ENCODE data around the gene ZFP3.
"Not testable (repeated sequence)": the region's sequence is repeated elsewhere in the genome, so short reads cannot be mapped to it uniquely, and the experiment has no call there.

Gene ZFP3
- total RNA-seq, result 8.2 to 21.9 (median 14.3) reads per million in 3 experiments

DNA sequence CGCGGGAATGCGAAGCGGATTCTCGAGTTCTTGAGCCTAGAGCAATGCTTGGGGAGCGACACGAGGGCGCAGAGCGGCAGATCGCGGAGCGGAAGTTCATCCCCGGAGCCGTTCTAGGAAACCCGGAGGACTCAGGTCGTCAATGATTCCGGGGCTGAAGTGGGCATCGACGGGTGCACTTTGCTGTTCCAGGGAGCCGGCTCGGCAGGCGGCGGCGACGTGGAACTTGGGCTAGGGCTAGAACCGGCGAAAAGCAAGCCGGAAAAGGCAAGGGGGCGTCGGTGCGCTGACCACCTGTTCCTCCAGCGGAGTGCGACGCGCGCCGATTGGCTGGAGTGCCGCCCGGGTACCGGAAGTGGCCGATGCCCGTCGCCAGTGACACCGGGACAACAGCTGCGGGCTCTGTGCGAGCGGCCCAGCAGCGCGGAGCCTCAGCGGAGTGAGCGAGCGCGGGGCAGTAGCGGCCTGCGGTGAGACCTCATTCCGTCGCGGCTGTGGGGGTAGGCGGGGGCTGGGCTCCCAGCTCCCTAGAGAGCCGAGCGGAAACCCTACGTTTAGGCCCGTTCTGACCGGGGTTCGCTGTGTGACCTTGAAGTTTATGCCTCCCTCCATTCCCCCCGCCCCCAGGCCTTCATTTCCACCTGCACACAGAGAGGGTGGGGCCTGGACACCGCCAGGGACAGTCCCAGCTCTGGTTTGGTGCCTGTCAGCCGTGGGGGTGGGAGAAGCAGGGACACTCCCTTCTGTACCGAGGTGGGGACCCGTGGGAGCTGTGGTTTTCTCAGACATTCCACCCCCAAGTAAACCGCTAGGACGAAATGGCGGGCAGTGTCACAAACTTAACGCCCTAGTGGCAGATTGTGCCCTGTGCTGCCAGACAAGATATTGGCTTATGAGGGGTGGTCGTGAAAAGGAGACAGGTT is at the start of gene ZFP3:
TSS of gene ZFP3 (plus strand) at position 362 of the 923 bp plus-strand sequence. CDS start 13,038 bp downstream, outside the sequence.
- DNase-seq, result peak; percentile 61

DNA sequence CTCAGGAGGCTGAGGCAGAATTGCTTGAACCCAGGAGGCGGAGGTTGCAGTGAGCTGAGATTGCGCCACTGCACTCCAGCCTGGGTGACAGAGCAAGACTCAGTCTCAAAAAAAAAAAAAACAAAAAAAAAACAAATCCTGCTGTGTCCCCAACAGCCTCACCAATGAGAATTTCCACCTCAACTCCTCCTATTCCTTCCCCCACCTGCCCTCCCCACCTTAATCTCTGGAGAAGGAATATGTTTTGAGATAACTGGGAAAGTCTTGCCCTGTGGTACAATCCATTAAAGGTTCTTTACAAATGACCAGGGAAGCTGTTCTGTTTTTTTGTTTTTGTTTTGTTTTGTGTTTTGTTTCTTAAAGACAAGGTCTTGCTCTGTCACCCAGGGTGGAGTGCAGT is 48.1 kb upstream of the ZFP3 start:
- not testable (repeated sequence) for DNase-seq

DNA sequence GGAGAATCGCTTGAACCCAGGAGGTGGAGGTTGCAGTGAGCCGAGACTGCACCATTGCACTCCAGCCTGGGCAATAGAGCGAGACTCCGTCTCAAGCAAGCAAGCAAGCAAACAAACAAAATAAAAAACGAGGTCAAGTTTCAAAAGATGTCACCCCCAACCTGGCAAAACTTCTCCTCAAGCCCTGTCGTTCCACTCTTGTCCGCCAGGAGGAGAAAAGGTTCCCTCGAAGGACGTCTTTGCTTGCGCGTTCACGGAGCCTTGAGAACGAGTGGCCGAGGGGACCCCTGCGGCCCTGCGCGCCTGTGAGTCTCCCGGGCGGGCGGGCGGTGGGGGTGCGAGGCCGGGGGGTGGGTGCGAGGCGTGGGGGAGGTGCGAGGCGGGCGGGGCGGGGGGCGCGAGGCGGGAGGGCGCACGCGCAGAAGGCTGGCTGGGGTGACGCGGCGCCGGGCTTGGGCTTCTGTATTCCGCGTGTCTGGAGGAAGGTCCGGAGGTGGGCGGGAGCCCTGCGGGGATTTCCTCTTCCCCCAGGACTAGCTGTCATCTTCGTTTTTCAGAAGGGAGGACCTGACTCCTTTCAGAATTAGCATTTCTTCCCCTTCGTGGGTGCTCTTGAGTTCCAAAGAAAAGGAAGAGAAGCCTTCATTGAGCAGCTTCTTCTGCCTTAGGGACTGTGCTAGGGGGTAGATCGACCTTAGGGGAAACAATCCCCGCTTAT is 46.7 kb upstream of the ZFP3 start:
- peak; percentile 73 for DNase-seq

DNA sequence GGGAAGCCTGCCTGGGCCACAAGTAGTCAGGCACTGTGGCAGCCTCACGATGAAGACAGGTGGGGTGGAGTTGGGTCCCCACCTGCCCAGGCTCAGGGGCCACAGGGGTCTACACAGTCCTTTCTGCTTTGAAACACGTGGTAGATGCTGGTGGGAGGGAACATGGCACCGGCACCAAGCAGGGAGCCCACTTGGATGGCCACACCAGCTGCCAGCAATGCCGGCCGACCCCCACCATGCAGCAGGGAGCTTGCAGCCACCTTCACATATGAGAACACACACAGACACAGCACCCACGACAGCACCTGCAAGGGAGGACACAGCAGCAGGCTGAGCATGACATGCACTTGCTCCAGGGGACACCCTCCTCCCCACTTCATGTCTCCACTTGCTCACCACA is 45.4 kb upstream of the ZFP3 start:
- no peak for DNase-seq

DNA sequence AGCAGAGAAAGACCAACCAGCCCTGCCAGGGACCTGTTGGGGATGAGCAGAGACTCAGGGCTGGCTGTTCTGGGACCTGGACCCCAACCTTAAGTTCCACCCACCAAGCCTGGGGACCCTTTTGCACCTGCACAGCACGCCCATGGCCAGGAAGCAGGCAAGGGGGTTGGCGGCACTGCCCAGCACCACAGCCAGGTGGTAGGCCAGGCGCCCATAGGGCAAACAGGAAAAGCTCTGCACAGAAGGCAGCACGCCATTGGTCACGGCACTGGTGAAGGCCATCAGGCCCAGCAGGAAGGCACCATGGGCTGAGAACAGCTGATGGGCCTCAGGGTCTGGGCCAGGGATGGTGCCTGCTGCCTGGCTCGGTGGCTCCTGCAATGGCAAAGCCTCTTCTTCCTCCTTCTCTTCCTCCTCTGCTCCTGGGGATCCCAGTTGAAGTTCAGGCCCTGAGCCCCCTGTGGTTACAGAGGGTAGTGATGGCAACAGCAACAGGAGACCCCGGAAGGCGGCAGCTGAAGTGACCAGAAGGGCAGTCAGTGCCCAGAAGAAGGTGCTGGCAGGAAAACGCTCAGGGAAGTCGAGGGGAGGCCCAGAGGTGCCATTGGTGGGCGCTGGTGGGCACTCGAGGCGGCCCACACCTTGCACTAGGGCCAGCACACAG is 44.8 kb upstream of the ZFP3 start:
- no peak for DNase-seq

DNA sequence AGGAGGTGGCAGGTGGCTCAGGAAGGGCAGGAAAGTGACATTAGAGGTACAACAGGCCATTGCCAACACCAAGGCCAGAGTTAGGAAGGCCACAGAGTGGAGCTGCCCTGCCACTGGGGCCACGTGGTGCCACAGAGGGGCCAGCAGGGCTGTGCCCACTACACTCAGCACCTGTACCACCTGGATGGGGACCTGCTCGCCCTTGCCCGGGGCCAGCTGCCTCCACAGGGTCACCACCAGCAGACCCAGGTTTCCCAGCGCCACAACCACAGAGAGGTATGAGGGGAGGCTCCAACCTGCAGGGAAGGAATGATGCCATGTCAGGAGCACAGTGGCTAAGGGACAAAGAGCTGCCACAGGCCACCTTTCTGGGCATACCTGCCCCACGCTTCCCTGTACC is 44.2 kb upstream of the ZFP3 start:
- DNase-seq, result no peak

DNA sequence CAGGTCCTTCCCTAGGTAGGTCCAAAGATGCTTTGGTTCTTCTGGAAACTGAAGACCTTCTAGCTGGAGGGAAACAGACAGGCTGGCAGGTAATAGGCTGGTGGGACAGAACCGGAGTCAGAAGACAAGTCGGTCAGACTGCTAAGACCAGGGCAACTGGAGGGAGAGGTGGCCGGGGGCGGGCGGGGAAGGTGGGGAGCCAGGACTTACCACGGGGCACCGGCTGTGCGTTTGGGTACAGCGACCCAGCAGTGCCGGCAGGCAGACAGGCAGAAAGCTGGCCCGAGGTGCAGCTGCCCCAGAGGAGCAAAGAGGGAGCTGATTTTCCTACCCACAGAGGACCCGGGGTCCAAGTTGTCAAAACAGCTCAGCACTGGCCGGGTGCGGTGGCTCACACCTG is 43.6 kb upstream of the ZFP3 start:
- no peak for DNase-seq

DNA sequence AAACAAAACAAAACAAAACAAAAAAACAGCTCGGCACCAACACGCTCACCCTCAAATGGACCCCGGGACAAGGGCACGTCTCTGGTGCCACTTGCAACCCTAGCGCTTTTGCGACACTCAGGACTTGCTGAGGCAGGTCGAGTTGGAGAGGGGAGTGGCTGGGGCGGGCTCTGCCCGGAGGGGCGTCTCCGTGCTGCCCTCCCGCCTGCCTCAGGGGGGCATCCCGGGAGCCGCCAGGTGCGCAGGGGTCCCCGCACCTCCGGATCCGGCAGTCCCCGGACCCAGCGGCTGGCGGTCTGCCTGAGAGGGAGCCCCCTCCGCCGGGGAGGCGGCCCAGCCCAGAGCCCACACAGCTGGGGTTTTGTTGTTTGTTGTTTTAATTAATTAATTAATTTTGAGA is 43.0 kb upstream of the ZFP3 start, which contains the start of gene SLC52A1:
TSS of gene SLC52A1 (minus strand) at position 112 of the 400 bp plus-strand sequence. CDS start 820 bp downstream, outside the sequence.
- DNase-seq, result no peak

DNA sequence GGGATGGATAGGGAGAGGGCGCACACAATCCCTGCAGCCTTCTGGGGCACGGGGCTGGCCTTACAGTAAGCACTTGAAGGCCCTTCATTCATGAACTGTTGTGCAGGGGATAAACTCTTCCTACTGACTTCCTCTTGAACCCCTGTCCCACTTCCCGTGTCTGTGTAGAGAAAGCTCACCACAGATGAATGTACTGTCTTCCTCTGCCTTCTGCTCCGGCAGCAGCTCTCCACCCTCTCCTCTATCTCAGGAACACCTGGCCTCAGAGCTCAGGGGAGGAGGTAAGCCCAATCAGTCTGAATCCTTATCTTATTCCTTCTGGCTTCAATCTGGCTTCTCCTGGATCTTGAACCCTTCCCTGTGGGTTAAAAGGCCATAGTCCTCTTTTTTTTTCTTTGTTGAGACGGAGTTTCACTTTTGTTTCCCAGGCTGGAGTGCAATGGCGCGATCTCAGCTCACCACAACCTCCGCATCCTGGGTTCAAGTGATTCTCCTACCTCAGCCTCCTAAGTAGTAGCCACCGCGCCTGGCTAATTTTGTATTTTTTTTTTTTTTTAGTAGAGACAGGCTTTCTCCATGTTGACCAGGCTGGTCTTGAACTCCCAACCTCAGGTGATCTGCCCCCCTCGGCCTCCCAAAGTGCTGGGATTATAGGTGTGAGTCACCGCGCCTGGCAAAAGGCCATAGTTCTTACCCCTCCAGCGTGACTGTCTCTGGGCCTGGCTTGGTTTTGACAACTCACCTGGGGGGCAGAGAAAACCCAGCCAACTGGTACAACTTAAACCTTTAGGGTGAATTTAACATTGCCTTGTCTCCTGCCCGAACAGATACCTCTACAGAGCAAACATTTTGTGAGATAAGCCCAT is 35.9 kb upstream of the ZFP3 start:
- DNase-seq, result peak; percentile 33

DNA sequence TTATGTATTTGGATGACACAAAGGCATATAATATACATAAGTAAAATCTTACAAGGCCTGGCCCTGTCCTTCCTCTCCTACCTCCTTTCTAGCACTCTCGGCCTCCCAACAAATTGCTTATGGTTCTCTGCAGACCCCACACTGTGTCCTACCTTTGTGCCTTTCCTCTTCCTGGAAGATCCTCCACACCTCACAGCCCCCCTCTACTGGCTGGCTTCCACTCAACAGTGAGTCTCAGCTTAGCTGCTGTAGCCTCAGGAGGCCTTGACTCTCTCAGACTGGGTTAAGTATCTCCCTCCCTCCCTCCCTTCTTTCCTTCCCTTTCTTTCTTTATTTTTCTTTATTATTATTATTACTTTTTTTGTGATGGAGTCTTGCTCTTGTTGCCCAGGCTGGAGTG is 34.7 kb upstream of the ZFP3 start:
- no peak for DNase-seq

DNA sequence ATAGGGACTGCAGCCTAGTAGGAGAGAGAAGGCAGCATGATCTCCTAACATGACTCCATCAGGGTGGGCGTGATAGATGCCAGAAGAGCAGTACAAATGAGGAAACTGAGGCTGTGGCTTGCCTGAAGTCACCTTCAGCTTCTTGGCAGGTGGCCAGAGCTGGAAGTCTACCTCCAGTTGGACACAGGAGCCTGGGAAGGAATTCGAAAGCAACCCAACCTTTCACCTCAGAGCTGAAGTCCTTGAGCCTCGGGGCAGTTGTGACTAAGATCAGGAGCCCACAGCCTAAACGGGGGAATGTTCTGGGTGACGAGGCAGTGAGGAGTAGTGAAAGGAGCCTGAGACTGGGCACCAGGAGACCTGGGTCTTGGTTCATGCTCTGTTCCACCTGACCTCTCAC is 33.6 kb upstream of the ZFP3 start:
- DNase-seq, result no peak

DNA sequence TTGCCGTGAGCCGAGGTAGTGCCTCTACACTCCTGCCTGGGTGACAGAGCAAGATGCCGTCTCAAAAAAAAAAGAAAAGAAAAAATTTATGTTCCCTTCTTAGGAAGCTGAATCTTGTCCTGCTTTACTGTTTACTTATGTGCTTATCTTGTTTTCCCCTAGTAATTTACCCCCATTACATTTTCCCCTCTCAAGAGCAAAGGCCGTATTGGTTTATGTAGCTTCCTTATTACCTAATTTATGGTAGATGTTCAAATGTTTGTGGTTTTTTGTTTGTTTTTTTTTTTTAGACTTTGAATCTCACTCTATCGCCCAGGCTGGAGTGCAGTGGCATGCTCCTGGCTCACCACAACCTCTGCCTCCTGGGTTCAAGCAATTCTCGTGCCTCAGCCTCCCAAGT is 32.8 kb upstream of the ZFP3 start:
- DNase-seq, result peak; percentile 23

DNA sequence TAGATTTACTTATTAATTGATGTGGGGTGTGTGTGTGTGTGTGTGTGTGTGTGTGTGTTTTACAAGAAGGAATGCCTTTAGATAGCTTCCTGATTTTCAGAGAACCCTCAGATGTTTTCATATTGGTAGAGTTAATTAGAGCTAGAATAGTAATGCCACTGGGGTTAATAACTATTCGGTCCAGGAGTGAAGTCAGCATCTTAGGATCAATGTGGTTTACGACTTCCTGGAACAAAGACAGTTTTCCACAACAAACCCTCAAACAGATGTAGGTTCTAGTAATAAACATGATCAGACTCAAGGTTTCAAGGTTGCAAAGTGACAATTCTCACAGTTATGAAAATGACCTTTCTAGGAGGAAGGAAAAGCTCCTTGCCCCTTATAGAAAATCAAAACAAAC is 30.8 kb upstream of the ZFP3 start:
- DNase-seq, result no peak

DNA sequence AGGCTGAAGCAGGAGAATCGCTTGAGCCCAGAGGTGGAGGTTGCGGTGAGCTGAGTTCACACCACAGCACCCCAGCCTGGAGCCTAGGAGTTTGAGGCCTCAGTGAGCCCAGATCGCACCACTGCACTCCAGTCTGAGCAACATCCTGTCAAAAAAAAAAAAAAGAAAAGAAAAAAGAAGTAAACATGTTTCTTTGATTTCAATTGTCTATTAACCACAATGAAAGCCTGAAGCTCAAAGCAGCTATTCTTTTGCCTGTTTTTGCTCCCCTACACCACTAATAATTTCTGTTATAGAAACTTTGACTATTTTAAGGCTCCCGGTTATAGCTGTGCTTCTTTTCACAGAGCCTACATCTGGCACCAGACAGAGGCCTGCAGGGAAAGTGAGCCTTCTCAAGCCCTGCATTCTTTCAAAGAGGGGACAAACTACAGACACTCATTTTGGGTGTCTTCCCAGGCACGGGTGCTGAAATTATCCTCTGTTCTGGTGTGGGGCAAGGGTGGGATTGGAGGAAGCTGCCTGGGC is 28.9 kb upstream of the ZFP3 start:
- peak; percentile 89 for DNase-seq

DNA sequence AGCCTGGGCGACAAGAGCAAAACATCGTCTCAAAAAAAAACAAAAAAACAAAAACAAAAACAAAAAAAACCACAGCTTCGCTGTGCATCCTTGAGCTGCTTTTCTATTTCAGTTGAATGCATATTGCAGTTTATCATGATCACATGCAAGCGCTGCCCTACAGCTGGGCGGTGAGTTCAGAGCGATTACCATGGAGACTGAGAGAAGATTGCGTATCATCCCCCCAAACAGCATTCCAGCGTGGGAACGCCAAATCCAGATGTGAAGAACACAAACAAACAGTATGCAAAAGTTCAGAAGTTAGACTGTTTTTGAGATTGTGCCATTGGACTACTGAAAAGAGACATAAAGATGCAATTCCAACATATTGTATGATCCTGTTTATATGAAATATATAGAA is 28.0 kb upstream of the ZFP3 start:
- no peak for DNase-seq

DNA sequence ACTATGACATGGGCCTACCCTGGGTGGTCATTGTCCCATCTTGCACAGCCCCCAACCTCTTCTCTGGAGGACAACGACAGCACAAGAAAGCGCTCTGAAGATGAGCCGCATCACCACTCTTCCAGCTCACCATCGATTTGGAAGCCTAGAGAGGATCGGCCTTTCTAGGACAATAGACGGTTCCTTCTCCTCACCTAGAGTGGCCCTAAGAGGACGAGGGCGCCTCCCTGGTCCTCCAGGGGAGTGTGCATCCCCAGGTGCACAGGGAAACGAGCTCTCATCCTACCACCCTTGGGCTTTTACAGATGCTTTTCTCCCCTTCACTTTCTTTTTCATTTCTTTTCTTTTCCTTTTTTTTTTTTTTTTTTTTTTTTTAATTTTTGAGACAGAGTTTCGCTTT is 22.7 kb upstream of the ZFP3 start:
- no peak for DNase-seq

DNA sequence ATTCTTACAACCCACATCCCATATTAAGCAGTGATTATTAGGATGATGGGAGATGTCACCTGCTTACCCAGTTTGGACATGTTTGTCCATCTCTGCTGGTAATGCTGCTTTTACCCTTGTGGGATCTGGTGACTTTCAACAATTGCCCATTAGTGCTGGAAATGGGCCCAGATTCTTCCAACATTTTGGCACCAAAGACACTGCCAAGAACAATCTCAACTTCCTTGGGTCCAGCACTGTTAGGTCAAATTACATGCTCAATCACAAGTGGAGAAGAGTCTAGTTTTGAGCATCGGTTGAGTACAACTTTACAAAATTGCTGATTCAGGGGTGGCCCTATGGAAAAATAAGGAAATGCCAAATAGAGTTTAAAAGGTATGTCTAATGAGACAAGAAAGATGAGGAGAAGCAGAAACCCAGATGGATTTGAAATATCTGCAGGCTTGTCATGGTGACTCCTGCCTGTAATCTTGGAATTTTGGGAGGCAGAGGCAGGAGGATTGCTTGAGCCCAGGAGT is 13.0 kb upstream of the ZFP3 start:
- DNase-seq, result no peak

DNA sequence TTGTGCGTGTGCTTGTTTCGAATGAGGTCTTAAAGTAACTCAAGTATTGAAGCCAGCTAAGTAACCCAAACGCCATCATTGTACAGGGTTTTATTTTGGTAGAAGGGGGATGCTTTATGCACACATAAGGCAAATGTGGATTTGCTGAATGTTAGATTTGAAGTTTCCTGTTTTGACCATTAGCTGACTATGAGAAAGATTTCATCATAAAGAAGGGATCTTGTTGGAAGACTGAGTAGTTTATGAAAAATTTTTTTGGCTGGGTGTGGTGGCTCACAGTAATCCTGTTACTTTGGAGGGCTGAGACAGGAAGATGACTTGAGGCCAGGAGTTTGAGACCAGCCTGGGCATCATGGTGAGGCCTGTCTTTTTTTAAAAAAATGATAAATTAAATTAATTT is 10.0 kb upstream of the ZFP3 start:
- DNase-seq, result no peak

DNA sequence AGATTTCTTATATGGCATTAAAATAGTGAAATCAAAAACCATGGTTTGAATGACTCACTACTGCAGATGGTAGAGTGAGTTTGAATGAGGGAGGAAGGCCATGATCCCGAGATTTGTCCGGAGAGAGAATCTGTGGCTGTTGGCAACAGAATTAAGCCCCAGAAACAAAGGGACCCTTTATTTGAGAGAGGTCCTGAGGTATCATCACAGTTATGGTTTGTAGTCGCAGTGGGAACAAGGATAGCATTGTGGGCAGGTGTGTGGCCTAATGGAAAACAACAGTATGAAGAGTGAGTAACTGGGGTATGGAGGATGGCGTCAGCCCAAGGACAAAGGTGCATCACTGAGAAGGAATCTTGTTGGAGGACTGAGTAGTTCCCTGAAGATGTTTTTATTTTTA is 8.5 kb upstream of the ZFP3 start:
- no peak for DNase-seq

DNA sequence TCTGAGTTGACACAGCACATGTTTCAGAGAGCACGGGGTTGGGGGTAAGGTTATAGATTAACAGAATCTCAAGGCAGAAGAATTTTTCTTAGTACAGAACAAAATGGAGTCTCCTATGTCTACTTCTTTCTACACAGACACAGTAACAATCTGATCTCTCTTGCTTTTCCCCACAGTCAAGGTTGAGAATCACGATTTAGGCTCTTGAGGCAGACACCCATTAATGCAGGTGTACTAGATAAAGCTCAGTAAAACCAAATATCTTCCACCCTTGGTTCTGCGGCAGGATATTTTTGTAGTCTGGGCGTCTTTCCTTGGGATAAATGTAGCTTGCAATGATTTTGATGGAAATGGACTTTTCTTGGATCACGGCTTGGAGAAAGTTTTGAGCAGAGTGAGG is 2.8 kb upstream of the ZFP3 start:
- not testable (repeated sequence) for DNase-seq

DNA sequence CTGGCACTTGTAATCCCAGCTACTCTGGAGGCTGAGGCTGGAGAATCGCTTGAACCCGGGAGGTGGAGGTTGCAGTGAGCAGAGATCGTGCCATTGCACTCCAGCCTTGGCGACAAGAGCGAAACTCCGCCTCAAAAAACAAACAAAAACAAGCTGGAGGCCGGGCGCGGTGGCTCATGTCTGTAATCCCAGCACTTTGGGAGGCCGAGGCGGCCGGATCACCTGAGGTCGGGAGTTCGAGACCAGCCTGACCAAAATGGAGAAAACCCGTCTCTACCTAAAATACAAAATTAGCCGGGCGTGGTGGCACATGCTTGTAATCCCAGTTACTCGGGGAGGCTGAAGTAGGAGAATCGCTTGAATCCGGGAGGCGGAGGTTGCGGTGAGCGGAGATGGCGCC is 992 bp upstream of the ZFP3 start:
- not testable (repeated sequence) for DNase-seq

DNA sequence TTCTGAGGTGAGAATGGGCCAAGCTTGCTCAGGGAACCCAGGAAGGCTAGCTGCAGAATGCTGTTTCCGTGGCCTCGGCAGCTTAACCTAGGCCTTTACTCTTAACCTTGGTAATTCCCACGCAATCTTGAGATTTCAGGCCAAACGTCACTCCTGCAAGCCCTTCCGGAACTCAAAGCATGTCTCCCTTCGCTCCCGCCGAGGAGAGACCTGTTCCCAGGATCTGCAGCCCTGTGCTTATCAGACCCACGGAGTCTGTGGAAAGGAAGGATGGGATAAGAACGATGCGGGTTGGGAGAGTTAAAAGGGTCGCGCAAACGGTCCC is 524 bp upstream of the ZFP3 start:
- no peak for DNase-seq
